HepG2 (cell line): ENCODE results near the gene SLCO4A1. TPM values are rescaled to one million over a fixed set of nuclear protein-coding genes. Genes with fewer than 3 reads are reported as not detected.
A peak's percentile ranks its signal among the peaks of the same experiment; 100 is the strongest.

ENCODE experiments used
- GTF3A ChIP-seq: sonication (generic); formaldehyde crosslinking; conservative IDR thresholded peaks from 2 replicates; pipeline ENCODE4 v1.4.0; 2020; ENCODE audit warnings: mild to moderate bottlenecking, missing genetic modification reagents
- POGZ ChIP-seq: sonication (generic); formaldehyde crosslinking; IDR thresholded peaks from 2 replicates; pipeline ENCODE4 v1.4.0; 2020; ENCODE audit warnings: mild to moderate bottlenecking, missing genetic modification reagents
- SMAD3 ChIP-seq: sonication (generic); formaldehyde crosslinking; IDR thresholded peaks from 2 replicates; pipeline ENCODE4 v1.4.0; 2020; ENCODE audit warnings: missing genetic modification reagents
- SMC3 ChIP-seq: IDR thresholded peaks from 2 replicates; pipeline ENCODE4 v1.6.1; 2011; ENCODE audit warnings: low read length, improper control_type of control experiment
- SSRP1 ChIP-seq: IDR thresholded peaks from 2 replicates; pipeline ENCODE4 v1.6.1; 2016; ENCODE audit warnings: control low read depth
- TCF7 ChIP-seq: sonication (generic); IDR thresholded peaks from 2 replicates; pipeline ENCODE4 v1.6.1; 2016; ENCODE audit warnings: antibody characterized with exemption, low read depth
- TGIF2 ChIP-seq: IDR thresholded peaks from 2 replicates; pipeline ENCODE4 v1.6.1; 2016; ENCODE audit warnings: control low read depth, missing compliant biosample characterization
- ZBTB38 ChIP-seq: sonication (generic); formaldehyde crosslinking; IDR thresholded peaks from 2 replicates; pipeline ENCODE4 v1.5.1; 2020; ENCODE audit warnings: mild to moderate bottlenecking, missing genetic modification reagents
- ZFP82 ChIP-seq: sonication (generic); formaldehyde crosslinking; IDR thresholded peaks from 2 replicates; pipeline ENCODE4 v1.5.1; 2020; ENCODE audit warnings: mild to moderate bottlenecking, missing genetic modification reagents, borderline replicate concordance
- ZNF143 ChIP-seq: sonication (generic); formaldehyde crosslinking; IDR thresholded peaks from 2 replicates; pipeline ENCODE4 v1.4.0; 2020; ENCODE audit warnings: missing genetic modification reagents
- ZNF253 ChIP-seq: sonication (generic); formaldehyde crosslinking; IDR thresholded peaks from 2 replicates; pipeline ENCODE4 v1.8.0; 2022; ENCODE audit warnings: mild to moderate bottlenecking, missing genetic modification reagents, borderline replicate concordance
- polyA plus RNA-seq, 8 experiments: library from polyadenylated mRNA; depleted of rRNA in 3 of 8; stranded (reverse) in 7 of 8; unstranded in 1 of 8; fragments of >200 nt; fragmentation: Illumina TruSeq in 4 of 8; extraction: Trizol in 4 of 8; gene quantifications; 2 replicates each; pipeline versions ENCODE4 v1.2.1 to v1.2.3, GENCODE V29; 2011 to 2016; ENCODE audit warnings: low read depth in 4 of 8, missing spikeins in 1 of 8, mixed read lengths in 1 of 8; ENCODE audit not compliant: insufficient read depth in 1 of 8
- total RNA-seq, 5 experiments: library from RNA; depleted of rRNA; stranded (reverse); fragments of >200 nt; fragmentation: Illumina TruSeq; extraction: Trizol; gene quantifications; 2 replicates each; pipeline ENCODE4 v1.2.3, GENCODE V29; 2016; ENCODE audit warnings: low read depth in 1 of 5
- TF ChIP-seq, protein P1 (sequence below): sonication (generic); formaldehyde crosslinking; IDR thresholded peaks from 2 replicates; pipeline ENCODE4 v1.8.0; 2022; ENCODE audit warnings: mild to moderate bottlenecking, missing genetic modification reagents
- TF ChIP-seq, protein P2 (sequence below): sonication (generic); formaldehyde crosslinking; IDR thresholded peaks from 2 replicates; pipeline ENCODE4 v1.4.0; 2020; ENCODE audit warnings: mild to moderate bottlenecking, missing genetic modification reagents
- TF ChIP-seq, protein P3 (sequence below): sonication (generic); formaldehyde crosslinking; IDR thresholded peaks from 2 replicates; pipeline ENCODE4 v1.5.0; 2020; ENCODE audit warnings: mild to moderate bottlenecking, missing genetic modification reagents, borderline replicate concordance
- TF ChIP-seq, protein P4 (sequence below): sonication (generic); formaldehyde crosslinking; IDR thresholded peaks from 2 replicates; pipeline ENCODE4 v1.4.0; 2020; ENCODE audit warnings: low read depth, missing genetic modification reagents

Gene SLCO4A1
- total and polyA plus RNA-seq, 2 of the 13 experiments (the other 11 are each of a cell fraction or from before 2014, with no cell fraction given): 55.5 to 112 TPM

DNA sequence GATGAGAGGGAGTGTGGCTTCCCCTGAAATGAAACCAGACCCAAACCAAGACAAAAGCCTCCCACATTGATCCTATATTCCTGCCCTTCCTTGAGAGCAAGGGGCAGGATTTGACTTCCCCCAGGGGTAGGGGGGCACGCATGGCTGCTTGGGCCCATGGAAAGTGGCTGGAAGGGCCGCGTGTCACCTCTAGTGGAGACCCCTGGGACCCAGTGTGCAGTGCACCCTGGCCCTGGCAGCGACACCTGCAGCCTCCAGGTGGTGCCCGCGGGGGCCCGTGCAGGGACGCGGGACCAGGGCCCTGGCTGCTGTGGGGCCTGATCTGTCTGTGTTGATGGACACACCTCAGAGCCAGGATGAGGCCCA lies 18.0 kb upstream of the SLCO4A1 start (continued):
- TF ChIP-seq, protein P1, sequence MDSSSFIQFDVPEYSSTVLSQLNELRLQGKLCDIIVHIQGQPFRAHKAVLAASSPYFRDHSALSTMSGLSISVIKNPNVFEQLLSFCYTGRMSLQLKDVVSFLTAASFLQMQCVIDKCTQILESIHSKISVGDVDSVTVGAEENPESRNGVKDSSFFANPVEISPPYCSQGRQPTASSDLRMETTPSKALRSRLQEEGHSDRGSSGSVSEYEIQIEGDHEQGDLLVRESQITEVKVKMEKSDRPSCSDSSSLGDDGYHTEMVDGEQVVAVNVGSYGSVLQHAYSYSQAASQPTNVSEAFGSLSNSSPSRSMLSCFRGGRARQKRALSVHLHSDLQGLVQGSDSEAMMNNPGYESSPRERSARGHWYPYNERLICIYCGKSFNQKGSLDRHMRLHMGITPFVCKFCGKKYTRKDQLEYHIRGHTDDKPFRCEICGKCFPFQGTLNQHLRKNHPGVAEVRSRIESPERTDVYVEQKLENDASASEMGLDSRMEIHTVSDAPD (CRISPR knock-in tag): 0 out of 2 replicates have a peak, but pooled peaks have one; percentile 14
- TF ChIP-seq SSRP1 (CRISPR knock-in tag) (peak; percentile 72; the same call in 1 of the 2 replicates), ZNF253 (CRISPR knock-in tag) (0 out of 2 replicates have a peak, but pooled peaks have one; percentile 24), SMC3 (peak; percentile 53; the same call in 1 of the 2 replicates), ZBTB38 (0 out of 2 replicates have a peak, but pooled peaks have one; percentile 3), TGIF2 (CRISPR knock-in tag) (0 out of 2 replicates have a peak, but pooled peaks have one; percentile 67), ZNF143 (CRISPR knock-in tag) (no peak; the same call in 1 of the 2 replicates), TCF7 (no peak), ZFP82 (0 out of 2 replicates have a peak, but pooled peaks have one; percentile 27), POGZ (CRISPR knock-in tag) (0 out of 2 replicates have a peak, but pooled peaks have one; percentile 44), GTF3A (CRISPR knock-in tag) (0 out of 2 replicates have a peak, but pooled peaks have one; percentile 10), SMAD3 (0 out of 2 replicates have a peak, but pooled peaks have one; percentile 10)
- TF ChIP-seq, protein P2, sequence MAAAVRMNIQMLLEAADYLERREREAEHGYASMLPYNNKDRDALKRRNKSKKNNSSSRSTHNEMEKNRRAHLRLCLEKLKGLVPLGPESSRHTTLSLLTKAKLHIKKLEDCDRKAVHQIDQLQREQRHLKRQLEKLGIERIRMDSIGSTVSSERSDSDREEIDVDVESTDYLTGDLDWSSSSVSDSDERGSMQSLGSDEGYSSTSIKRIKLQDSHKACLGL: 0 out of 2 replicates have a peak, but pooled peaks have one; percentile 70
- TF ChIP-seq, protein P3, sequence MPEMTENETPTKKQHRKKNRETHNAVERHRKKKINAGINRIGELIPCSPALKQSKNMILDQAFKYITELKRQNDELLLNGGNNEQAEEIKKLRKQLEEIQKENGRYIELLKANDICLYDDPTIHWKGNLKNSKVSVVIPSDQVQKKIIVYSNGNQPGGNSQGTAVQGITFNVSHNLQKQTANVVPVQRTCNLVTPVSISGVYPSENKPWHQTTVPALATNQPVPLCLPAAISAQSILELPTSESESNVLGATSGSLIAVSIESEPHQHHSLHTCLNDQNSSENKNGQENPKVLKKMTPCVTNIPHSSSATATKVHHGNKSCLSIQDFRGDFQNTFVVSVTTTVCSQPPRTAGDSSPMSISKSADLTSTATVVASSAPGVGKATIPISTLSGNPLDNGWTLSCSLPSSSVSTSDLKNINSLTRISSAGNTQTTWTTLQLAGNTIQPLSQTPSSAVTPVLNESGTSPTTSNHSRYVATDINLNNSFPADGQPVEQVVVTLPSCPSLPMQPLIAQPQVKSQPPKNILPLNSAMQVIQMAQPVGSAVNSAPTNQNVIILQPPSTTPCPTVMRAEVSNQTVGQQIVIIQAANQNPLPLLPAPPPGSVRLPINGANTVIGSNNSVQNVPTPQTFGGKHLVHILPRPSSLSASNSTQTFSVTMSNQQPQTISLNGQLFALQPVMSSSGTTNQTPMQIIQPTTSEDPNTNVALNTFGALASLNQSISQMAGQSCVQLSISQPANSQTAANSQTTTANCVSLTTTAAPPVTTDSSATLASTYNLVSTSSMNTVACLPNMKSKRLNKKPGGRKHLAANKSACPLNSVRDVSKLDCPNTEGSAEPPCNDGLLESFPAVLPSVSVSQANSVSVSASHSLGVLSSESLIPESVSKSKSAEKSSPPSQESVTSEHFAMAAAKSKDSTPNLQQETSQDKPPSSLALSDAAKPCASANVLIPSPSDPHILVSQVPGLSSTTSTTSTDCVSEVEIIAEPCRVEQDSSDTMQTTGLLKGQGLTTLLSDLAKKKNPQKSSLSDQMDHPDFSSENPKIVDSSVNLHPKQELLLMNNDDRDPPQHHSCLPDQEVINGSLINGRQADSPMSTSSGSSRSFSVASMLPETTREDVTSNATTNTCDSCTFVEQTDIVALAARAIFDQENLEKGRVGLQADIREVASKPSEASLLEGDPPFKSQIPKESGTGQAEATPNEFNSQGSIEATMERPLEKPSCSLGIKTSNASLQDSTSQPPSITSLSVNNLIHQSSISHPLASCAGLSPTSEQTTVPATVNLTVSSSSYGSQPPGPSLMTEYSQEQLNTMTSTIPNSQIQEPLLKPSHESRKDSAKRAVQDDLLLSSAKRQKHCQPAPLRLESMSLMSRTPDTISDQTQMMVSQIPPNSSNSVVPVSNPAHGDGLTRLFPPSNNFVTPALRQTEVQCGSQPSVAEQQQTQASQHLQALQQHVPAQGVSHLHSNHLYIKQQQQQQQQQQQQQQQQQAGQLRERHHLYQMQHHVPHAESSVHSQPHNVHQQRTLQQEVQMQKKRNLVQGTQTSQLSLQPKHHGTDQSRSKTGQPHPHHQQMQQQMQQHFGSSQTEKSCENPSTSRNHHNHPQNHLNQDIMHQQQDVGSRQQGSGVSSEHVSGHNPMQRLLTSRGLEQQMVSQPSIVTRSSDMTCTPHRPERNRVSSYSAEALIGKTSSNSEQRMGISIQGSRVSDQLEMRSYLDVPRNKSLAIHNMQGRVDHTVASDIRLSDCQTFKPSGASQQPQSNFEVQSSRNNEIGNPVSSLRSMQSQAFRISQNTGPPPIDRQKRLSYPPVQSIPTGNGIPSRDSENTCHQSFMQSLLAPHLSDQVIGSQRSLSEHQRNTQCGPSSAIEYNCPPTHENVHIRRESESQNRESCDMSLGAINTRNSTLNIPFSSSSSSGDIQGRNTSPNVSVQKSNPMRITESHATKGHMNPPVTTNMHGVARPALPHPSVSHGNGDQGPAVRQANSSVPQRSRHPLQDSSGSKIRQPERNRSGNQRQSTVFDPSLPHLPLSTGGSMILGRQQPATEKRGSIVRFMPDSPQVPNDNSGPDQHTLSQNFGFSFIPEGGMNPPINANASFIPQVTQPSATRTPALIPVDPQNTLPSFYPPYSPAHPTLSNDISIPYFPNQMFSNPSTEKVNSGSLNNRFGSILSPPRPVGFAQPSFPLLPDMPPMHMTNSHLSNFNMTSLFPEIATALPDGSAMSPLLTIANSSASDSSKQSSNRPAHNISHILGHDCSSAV: no peak
- TF ChIP-seq, protein P4, sequence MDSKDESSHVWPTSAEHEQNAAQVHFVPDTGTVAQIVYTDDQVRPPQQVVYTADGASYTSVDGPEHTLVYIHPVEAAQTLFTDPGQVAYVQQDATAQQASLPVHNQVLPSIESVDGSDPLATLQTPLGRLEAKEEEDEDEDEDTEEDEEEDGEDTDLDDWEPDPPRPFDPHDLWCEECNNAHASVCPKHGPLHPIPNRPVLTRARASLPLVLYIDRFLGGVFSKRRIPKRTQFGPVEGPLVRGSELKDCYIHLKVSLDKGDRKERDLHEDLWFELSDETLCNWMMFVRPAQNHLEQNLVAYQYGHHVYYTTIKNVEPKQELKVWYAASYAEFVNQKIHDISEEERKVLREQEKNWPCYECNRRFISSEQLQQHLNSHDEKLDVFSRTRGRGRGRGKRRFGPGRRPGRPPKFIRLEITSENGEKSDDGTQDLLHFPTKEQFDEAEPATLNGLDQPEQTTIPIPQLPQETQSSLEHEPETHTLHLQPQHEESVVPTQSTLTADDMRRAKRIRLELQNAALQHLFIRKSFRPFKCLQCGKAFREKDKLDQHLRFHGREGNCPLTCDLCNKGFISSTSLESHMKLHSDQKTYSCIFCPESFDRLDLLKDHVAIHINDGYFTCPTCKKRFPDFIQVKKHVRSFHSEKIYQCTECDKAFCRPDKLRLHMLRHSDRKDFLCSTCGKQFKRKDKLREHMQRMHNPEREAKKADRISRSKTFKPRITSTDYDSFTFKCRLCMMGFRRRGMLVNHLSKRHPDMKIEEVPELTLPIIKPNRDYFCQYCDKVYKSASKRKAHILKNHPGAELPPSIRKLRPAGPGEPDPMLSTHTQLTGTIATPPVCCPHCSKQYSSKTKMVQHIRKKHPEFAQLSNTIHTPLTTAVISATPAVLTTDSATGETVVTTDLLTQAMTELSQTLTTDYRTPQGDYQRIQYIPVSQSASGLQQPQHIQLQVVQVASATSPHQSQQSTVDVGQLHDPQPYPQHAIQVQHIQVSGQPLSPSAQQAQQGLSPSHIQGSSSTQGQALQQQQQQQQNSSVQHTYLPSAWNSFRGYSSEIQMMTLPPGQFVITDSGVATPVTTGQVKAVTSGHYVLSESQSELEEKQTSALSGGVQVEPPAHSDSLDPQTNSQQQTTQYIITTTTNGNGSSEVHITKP (CRISPR knock-in tag): no peak
